Measurements from ENCODE around the gene ARMH3.

The ARMH3 gene

DNA sequence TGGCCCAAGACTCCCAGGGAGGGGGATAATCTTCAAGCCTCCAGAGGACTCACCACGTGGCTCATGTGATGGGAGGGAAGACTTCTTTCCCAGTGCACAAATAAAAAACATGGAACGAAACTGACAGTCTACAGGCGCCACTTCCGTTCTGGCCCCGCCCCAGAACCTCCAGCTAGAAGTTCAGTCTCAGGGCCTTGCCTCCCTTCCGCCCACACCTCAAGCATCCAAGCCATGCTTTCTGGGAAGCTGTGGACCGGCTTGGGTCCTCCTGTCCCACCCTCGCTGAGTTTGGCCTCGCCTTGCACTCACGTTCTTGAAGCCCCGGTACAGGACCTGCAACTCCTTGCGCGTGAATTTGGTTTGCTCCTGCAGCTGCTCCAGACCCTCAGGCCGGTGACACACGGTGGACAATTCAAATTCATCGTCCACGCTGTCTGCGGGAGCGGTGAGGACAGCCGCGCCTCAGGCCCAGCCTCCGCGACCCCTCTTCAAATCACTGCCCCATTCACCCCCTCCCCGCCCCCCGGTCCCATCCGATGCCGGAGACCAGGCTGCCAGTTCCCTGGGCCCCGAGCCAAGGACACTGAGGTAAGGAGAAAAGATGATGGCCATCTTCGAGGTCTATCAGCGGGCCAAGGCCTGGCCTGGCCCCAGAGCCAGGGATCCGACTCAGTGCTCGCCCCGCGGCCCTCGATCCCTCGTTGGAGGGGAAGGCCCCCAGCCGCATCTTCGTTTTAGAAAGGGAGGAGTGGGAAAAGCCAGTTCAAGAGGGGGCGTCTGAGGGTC is 227.0 kb downstream of the ARMH3 start:
- DNase-seq = peak; percentile 28
- no peaks in the 10 kb centered on the region for H3K36me3 Mint-ChIP-seq (ENCODE audit: low read depth)
- no peak overlapping the region for H3K4me3 Mint-ChIP-seq
- H3K27ac Mint-ChIP-seq = no peak overlapping the region
- no peaks in the 10 kb centered on the region for H3K27me3 Mint-ChIP-seq
- H3K9me3 Mint-ChIP-seq = no peaks in the 10 kb centered on the region
- peaks cover 35% of the 10 kb centered on the region for H3K4me1 Mint-ChIP-seq (ENCODE audit: low read depth)

- no peaks in the 10 kb centered on the region for H3K36me3 Mint-ChIP-seq (ENCODE audit: low read depth)
Observed at GRCh38 chr10:101827919-101828600, 227.9 kb downstream of the ARMH3 start.

DNA sequence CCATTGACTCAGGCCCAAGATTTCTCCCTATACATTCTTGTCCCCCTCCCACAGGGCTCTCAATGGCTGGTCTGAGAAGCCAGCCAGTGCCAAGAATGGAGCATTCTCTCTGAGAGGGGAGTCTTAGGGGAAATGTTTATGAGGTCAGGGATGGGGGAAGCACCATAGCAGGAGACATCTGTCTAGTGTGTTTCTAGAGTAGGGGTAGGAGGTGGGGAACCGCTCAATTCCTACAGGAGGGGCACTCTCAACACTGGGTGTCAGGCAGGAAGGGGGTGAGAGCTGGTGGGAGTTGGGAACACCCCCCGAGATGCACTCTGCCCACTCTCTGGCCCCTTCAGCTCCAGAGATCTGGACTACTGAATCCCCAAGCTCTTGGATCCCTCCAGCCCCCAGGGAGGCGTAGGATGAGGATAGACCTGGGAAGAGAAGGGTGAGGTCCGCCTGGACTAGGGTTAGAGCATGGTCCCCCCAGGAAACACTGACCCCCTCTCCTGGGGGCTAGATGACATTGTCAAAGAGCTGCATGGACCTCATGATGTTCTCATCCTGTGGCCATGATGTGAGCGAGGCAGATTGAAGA is 229.0 kb downstream of the ARMH3 start:
- H3K27ac Mint-ChIP-seq = no peak overlapping the region
- H3K36me3 Mint-ChIP-seq (ENCODE audit: low read depth) = no peaks in the 10 kb centered on the region
- no peaks in the 10 kb centered on the region for H3K27me3 Mint-ChIP-seq
- H3K4me1 Mint-ChIP-seq (ENCODE audit: low read depth) = peaks cover 23% of the 10 kb centered on the region
- H3K9me3 Mint-ChIP-seq = no peaks in the 10 kb centered on the region
- no peak overlapping the region for H3K4me3 Mint-ChIP-seq
- no peak for DNase-seq

More at GRCh38 chr10:101827919-101828600, 227.9 kb downstream of the ARMH3 start:
- Mint-ChIP-seq H3K27me3 (no peaks in the 10 kb centered on the region), H3K4me3 (no peak overlapping the region), H3K27ac (peak overlapping the region; percentile 29), H3K9me3 (no peaks in the 10 kb centered on the region), H3K4me1 (ENCODE audit: low read depth) (peaks cover 27% of the 10 kb centered on the region)
- DNase-seq = no peak

GRCh38 chr10:101824736-101825135 is 231.2 kb downstream of the ARMH3 start:
- Mint-ChIP-seq H3K27ac (no peak overlapping the region), H3K36me3 (ENCODE audit: low read depth) (no peaks in the 10 kb centered on the region)

DNA sequence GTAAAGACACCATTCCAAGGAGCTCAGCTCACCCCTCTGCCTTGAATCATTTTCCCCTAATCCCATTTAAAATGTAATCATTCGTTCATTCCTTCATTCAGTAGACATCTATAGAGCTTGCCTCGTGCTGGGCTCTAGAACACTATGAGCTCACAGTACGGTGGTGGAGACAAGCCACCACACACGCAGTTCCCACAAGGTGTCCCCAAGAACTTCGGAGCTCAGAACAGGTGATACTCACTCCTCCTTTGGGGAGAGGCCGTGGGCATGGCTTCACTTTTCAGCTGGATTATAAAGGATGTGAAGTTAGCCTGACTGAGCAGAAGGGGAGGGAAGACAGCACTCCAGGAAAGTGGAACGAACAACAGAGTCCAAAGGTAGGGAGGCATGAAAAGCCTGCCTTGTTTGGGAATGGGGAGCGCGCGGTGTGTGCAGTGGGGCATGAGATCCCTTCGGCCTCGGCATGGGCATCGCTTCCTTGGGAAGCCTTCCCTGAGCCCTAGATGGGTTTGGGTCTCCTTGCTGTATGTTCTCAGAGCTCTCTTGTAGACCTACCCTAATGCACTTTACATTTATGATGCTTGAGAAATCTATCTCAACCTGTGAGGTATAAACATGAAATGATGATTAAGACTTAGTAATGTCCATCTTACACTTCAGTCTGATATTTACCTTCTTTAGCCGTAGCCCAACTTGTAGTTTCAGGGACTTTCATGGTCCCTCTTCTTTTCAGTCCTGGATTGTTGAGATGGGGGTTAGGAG is 236.9 kb downstream of the ARMH3 start:
- H3K36me3 Mint-ChIP-seq (ENCODE audit: low read depth) = peaks cover 38% of the 10 kb centered on the region
- peaks cover 44% of the 10 kb centered on the region for H3K4me1 Mint-ChIP-seq (ENCODE audit: low read depth)
- DNase-seq = no peak

More at GRCh38 chr10:101824736-101825135, 231.2 kb downstream of the ARMH3 start:
- Mint-ChIP-seq H3K4me3 (no peak overlapping the region), H3K4me1 (ENCODE audit: low read depth) (peaks cover 18% of the 10 kb centered on the region), H3K27me3 (no peaks in the 10 kb centered on the region), H3K9me3 (no peaks in the 10 kb centered on the region)
- DNase-seq = no peak

GRCh38 chr10:101818119-101818871 is 237.7 kb downstream of the ARMH3 start, which contains the start of gene OGA:
OGA (minus strand) TSS chr10:101818444; CDS start chr10:101818022, 422 bp downstream.
- Mint-ChIP-seq H3K27ac (peak within 1 kb of the TSS; percentile 97), H3K4me3 (peak within 1 kb of the TSS; percentile 94), H3K9me3 (no peaks in the 10 kb centered on the region), H3K36me3 (ENCODE audit: low read depth) (peaks cover 46% of the 10 kb centered on the region), H3K27me3 (no peaks in the 10 kb centered on the region), H3K4me1 (ENCODE audit: low read depth) (peaks cover 51% of the 10 kb centered on the region)
- peak; percentile 95 for DNase-seq

More for the DNA sequence above, 236.9 kb downstream of the ARMH3 start:
- Mint-ChIP-seq H3K4me3 (peak overlapping the region; percentile 94), H3K9me3 (no peaks in the 10 kb centered on the region), H3K27ac (peak overlapping the region; percentile 97), H3K27me3 (no peaks in the 10 kb centered on the region)

- peak overlapping the region; percentile 94 for H3K4me3 Mint-ChIP-seq
- DNase-seq = no peak
- H3K27me3 Mint-ChIP-seq = no peaks in the 10 kb centered on the region
- peaks cover 59% of the 10 kb centered on the region for H3K4me1 Mint-ChIP-seq (ENCODE audit: low read depth)
- H3K9me3 Mint-ChIP-seq = no peaks in the 10 kb centered on the region
- peak overlapping the region; percentile 97 for H3K27ac Mint-ChIP-seq
- H3K36me3 Mint-ChIP-seq (ENCODE audit: low read depth) = peaks cover 53% of the 10 kb centered on the region
Observed at GRCh38 chr10:101817337-101818118, 238.4 kb downstream of the ARMH3 start.

- Mint-ChIP-seq H3K36me3 (ENCODE audit: low read depth) (peaks cover 60% of the 10 kb centered on the region), H3K4me3 (peak overlapping the region; percentile 94), H3K27ac (peak overlapping the region; percentile 97), H3K4me1 (ENCODE audit: low read depth) (peaks cover 63% of the 10 kb centered on the region), H3K9me3 (no peaks in the 10 kb centered on the region), H3K27me3 (no peaks in the 10 kb centered on the region)
- no peak for DNase-seq
Observed at GRCh38 chr10:101816913-101817336, 239.0 kb downstream of the ARMH3 start.

GRCh38 chr10:101816376-101816775 is 239.6 kb downstream of the ARMH3 start:
- Mint-ChIP-seq H3K27me3 (no peaks in the 10 kb centered on the region), H3K36me3 (ENCODE audit: low read depth) (peaks cover 65% of the 10 kb centered on the region), H3K27ac (peak overlapping the region; percentile 97), H3K9me3 (no peaks in the 10 kb centered on the region), H3K4me1 (ENCODE audit: low read depth) (peaks cover 62% of the 10 kb centered on the region), H3K4me3 (peak overlapping the region; percentile 94)
- DNase-seq = no peak

DNA sequence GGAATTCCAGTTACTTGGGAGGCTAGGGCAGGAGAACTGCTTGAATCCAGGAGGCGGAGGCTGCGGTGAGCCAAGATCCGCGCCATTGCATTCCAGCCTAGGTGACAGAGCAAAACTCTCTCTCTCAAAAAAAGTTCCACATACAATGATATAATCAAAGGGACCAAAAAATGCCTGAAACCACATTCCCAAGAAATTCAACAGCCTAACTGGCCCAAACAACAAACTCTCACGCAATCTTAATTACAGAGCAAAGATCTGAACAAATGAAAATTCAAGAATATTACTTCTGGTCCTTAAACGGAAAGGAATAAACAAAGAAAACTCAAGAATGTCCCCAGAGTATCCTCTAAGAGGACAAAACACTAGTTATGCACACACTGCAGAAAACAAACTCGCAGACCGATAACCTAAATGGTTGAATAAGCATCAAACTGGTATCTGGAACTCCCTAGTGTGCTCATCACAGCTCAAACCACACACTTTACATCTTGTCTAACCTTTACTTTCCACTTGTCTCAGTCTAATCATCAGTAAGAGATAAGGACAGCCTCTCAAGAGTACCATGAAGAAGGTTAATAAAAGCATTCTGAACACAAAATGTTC is 241.4 kb downstream of the ARMH3 start:
- Mint-ChIP-seq H3K4me3 (peak overlapping the region; percentile 94), H3K27me3 (no peaks in the 10 kb centered on the region), H3K36me3 (ENCODE audit: low read depth) (peaks cover 80% of the 10 kb centered on the region), H3K27ac (peak overlapping the region; percentile 97), H3K4me1 (ENCODE audit: low read depth) (peaks cover 60% of the 10 kb centered on the region), H3K9me3 (no peaks in the 10 kb centered on the region)
- no peak for DNase-seq

DNA sequence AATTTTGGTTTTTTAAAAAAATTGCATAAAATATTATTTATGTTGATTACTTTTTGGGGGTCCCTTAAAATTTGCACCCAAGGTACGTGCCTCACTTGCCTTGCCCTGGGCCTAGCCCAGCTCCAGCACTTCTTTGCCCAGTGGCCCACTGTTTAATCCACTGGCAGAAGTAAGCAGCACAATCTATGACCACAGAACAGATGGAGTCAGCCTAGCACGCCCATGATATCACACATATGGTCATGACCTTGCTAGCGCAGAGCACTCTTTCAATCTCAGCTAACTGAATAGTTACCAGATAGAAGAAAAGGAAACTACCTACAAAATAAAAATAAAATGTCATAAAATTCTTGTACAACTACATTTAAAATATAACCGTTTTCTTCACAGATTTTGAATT is 243.4 kb downstream of the ARMH3 start:
- H3K4me1 Mint-ChIP-seq (ENCODE audit: low read depth) = peaks cover 60% of the 10 kb centered on the region
- no peaks in the 10 kb centered on the region for H3K27me3 Mint-ChIP-seq
- H3K4me3 Mint-ChIP-seq = no peak overlapping the region
- peaks cover 92% of the 10 kb centered on the region for H3K36me3 Mint-ChIP-seq (ENCODE audit: low read depth)
- H3K27ac Mint-ChIP-seq = peak overlapping the region; percentile 97
- H3K9me3 Mint-ChIP-seq = no peaks in the 10 kb centered on the region
- no peak for DNase-seq

- DNase-seq = no peak
- Mint-ChIP-seq H3K36me3 (ENCODE audit: low read depth) (peaks cover 88% of the 10 kb centered on the region), H3K27me3 (no peaks in the 10 kb centered on the region), H3K9me3 (no peaks in the 10 kb centered on the region), H3K4me3 (no peak overlapping the region), H3K4me1 (ENCODE audit: low read depth) (peaks cover 40% of the 10 kb centered on the region), H3K27ac (peak overlapping the region; percentile 71)
Observed at GRCh38 chr10:101807158-101807557, 248.8 kb downstream of the ARMH3 start.

GRCh38 chr10:101803511-101803910 is 252.5 kb downstream of the ARMH3 start:
- no peak for DNase-seq

More at GRCh38 chr10:101803511-101803910, 252.5 kb downstream of the ARMH3 start:
- peak overlapping the region; percentile 67 for H3K27ac Mint-ChIP-seq
- peaks cover 90% of the 10 kb centered on the region for H3K36me3 Mint-ChIP-seq (ENCODE audit: low read depth)
- H3K9me3 Mint-ChIP-seq = no peaks in the 10 kb centered on the region
- peaks cover 38% of the 10 kb centered on the region for H3K4me1 Mint-ChIP-seq (ENCODE audit: low read depth)
- H3K4me3 Mint-ChIP-seq = no peak overlapping the region
- no peaks in the 10 kb centered on the region for H3K27me3 Mint-ChIP-seq
